Stimulated activated CD4-positive, alpha-beta T cell treated with anti-CD3 and anti-CD28 coated beads, Interleukin-1b, Interleukin-23, amount 100 ng/mL, for 48 hours (primary cell): ENCODE data around the gene PSAT1.

Source experiments
- DNase-seq: peaks from one replicate; pipeline ENCODE4 v3.0.0-alpha.2; 2020

The PSAT1 gene

GRCh38 chr9:78370991-78371390 is 74.1 kb downstream of the PSAT1 start:
- DNase-seq, result no peak

GRCh38 chr9:78371981-78372380 is 75.1 kb downstream of the PSAT1 start:
- no peak for DNase-seq
